Measurements from ENCODE around the gene TXN2.

TXN2 gene

DNA sequence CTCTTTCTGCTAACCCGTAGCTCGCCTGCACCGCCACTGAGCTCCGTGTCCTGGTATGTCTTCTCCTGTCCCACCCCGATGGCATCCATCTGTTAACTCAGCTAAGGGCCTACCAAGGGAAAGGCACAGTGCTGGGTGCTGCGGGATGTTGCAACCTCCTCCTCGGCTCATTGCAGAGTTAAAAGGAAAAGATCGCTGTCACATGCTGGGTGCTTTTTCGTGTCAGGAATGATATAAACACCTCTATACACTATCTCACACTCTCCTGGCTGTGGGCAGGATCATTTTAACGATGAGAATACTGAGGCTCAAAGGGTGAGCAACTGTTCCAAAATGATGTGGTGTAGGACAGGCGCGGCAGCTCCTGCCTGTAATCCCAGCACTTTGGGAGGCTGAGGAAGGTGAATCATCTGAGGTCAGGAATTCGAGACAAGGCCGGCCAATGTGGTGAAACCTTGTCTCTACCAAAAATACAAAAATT, 10.1 kb downstream of the TXN2 start:
- Mint-ChIP-seq H3K4me1 (peaks cover 6% of the 10 kb centered on the region), H3K9me3 (no peaks in the 10 kb centered on the region), H3K36me3 (ENCODE audit: low read depth) (peaks cover 26% of the 10 kb centered on the region), H3K4me3 (no peak overlapping the region), H3K27me3 (ENCODE audit: low read depth, poor library complexity) (no peaks in the 10 kb centered on the region), H3K27ac (peak overlapping the region; percentile 64)
- TF ChIP-seq, protein P1, sequence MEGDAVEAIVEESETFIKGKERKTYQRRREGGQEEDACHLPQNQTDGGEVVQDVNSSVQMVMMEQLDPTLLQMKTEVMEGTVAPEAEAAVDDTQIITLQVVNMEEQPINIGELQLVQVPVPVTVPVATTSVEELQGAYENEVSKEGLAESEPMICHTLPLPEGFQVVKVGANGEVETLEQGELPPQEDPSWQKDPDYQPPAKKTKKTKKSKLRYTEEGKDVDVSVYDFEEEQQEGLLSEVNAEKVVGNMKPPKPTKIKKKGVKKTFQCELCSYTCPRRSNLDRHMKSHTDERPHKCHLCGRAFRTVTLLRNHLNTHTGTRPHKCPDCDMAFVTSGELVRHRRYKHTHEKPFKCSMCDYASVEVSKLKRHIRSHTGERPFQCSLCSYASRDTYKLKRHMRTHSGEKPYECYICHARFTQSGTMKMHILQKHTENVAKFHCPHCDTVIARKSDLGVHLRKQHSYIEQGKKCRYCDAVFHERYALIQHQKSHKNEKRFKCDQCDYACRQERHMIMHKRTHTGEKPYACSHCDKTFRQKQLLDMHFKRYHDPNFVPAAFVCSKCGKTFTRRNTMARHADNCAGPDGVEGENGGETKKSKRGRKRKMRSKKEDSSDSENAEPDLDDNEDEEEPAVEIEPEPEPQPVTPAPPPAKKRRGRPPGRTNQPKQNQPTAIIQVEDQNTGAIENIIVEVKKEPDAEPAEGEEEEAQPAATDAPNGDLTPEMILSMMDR (IDR thresholded peaks at IDR 0.05), result no peak
- no peak for DNase-seq

DNA sequence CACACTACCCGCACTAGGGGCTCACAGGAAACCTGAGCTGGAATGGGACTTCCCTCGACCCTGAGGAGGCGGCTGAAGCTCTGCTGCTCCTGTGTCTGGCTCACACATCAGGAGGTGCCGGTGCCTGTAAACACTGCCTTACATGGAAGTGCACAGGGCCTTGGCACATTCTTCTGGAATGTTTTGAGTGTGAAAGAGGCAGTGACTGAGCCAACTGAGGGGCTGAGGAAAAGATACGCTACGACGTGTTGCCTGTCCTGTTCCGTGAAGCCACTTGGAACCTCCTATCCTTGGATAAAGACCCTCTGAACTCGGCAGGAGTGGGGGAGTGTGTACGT, 10.5 kb downstream of the TXN2 start:
- DNase-seq, result no peak
- peak overlapping the region; percentile 64 for H3K27ac Mint-ChIP-seq
- no peak overlapping the region for H3K4me3 Mint-ChIP-seq
- no peaks in the 10 kb centered on the region for H3K9me3 Mint-ChIP-seq
- TF ChIP-seq, protein P1 (IDR thresholded peaks at IDR 0.05), result no peak
- H3K27me3 Mint-ChIP-seq (ENCODE audit: low read depth, poor library complexity), result no peaks in the 10 kb centered on the region
- H3K4me1 Mint-ChIP-seq, result peaks cover 6% of the 10 kb centered on the region
- peaks cover 22% of the 10 kb centered on the region for H3K36me3 Mint-ChIP-seq (ENCODE audit: low read depth)

DNA sequence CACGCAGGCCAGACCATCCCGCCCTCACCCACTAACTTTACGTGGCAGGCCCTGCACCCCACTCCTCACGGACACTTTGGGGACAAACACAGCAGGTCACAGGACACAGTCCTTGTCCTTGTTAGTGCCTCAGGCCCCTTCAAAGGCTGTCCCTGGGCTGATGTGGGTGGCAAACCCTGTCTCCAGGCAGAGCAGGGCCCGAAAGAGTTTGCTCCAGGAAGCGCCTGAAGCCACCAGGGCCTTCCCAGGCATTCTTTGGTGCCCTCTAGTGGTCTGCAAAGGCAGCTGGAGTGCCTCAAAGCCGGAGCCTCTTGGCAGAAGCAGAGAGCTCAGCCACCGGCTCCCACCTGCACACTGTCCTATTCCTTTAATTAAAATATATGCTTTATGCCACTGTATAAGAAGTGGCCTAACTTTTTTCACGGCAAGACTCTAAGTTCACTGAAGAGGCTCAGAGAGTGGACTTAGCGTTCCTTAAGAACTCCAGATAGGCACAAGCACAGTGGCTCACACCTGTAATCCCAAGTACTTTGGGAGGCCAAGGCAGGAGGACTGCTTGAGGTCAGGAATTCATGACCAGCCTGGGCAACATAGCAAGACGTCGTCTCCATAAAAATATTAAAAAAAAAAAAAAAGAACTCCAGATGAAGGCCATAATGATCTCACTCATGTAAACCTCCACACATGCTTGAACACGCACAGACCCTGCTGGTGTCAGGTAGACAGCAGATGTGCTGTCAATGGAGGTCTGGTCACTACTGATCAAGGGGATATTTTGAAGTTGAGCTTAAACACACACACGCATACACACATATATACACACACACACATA, 11.1 kb downstream of the TXN2 start:
- peaks cover 16% of the 10 kb centered on the region for H3K36me3 Mint-ChIP-seq (ENCODE audit: low read depth)
- H3K4me1 Mint-ChIP-seq, result peaks cover 6% of the 10 kb centered on the region
- H3K9me3 Mint-ChIP-seq, result no peaks in the 10 kb centered on the region
- DNase-seq, result peak; percentile 80
- H3K27me3 Mint-ChIP-seq (ENCODE audit: low read depth, poor library complexity), result no peaks in the 10 kb centered on the region
- H3K27ac Mint-ChIP-seq, result peak overlapping the region; percentile 72
- no peak overlapping the region for H3K4me3 Mint-ChIP-seq
- TF ChIP-seq, protein P1 (IDR thresholded peaks at IDR 0.05), result peak; percentile 96

DNA sequence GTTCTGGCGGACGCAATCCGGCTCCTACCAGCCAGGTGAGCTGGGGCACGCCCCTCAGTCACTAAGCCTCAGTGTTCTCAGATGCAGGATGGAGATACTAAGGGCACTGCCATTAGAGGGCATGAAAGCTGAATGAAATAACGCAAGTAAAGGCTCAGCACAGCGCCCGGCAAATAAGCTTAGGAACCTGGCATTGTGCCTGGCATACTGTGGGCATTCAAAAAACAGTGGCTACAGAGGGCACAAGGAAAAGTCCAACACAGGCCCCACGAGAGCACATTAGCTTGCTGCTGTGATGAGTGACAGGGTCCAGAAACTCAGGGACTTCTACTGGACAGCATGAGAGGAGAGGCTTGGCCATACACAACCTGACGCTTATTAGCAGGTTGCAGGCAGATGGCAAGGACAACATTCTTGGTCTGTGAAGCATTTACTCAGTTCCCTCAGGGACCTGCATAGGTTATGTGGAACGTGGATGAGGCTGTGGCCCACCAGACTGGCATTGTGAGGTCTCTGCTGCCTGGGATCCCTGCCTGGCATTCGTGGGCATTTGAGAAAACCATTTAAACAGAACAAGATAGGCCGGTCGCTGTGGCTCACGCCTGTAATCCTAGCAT, 12.2 kb downstream of the TXN2 start:
- TF ChIP-seq, protein P1 (IDR thresholded peaks at IDR 0.05), result no peak

DNA sequence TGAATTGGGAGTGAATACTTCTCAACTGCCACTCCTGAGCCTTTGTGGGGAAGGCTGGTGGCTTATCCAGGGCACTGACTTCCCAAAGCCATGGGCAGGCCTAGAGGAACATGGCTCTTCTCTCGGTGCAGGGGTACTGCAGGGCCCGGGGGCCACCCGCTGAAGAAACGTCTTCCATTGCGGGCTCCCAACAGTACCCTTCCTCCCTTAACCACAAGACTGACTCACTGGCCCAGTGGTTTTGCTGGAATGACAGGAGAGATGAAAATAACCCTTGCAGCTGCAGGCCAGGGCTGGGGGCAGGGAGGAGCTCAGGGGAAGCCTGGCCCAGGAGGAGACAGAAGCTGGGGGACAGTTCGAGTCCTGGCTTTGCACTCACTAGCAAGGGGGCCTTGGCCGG, 13.5 kb downstream of the TXN2 start:
- Mint-ChIP-seq H3K4me3 (no peak overlapping the region), H3K36me3 (ENCODE audit: low read depth) (peaks cover 13% of the 10 kb centered on the region), H3K27ac (no peak overlapping the region), H3K27me3 (ENCODE audit: low read depth, poor library complexity) (peaks cover 3% of the 10 kb centered on the region), H3K4me1 (peaks cover 6% of the 10 kb centered on the region), H3K9me3 (no peaks in the 10 kb centered on the region)
- TF ChIP-seq, protein P1 (IDR thresholded peaks at IDR 0.05), result no peak
- DNase-seq, result no peak

More for the DNA sequence above, 12.2 kb downstream of the TXN2 start:
- H3K4me1 Mint-ChIP-seq, result peaks cover 6% of the 10 kb centered on the region
- no peaks in the 10 kb centered on the region for H3K9me3 Mint-ChIP-seq
- H3K27ac Mint-ChIP-seq, result peak overlapping the region; percentile 51
- H3K27me3 Mint-ChIP-seq (ENCODE audit: low read depth, poor library complexity), result no peaks in the 10 kb centered on the region
- DNase-seq, result no peak
- peaks cover 13% of the 10 kb centered on the region for H3K36me3 Mint-ChIP-seq (ENCODE audit: low read depth)
- no peak overlapping the region for H3K4me3 Mint-ChIP-seq

All from nephron progenitor cell (in vitro differentiated cells).